Loucy (cell line): ENCODE results near the gene NBAS.
"Not testable (repeated sequence)": the region's sequence is repeated elsewhere in the genome, so short reads cannot be mapped to it uniquely, and the experiment has no call there.

Source experiments
- H2AFZ ChIP-seq: fragments of 200-600 bp; sonication (generic); 2 replicates; pipeline ENCODE4 v1.6.0; 2016; ENCODE audit warnings: antibody characterized with exemption, mild to moderate bottlenecking, low read length, moderate library complexity
- H3F3A ChIP-seq: fragments of 200-600 bp; 2 replicates; pipeline ENCODE4 v1.6.0; 2016; ENCODE audit warnings: antibody characterized with exemption, low read depth, mild to moderate bottlenecking
- H3K27me3 ChIP-seq: fragments of 200-600 bp; sonication (generic); 2 replicates; pipeline ENCODE4 v1.6.1; 2014; ENCODE audit warnings: low read length, mild to moderate bottlenecking; ENCODE audit not compliant: insufficient read depth, poor library complexity, severe bottlenecking
- H3K36me3 ChIP-seq: fragments of 200-600 bp; sonication (generic); 2 replicates; pipeline ENCODE4 v1.6.1; 2016; ENCODE audit warnings: low read length; ENCODE audit not compliant: insufficient read depth
- H3K4me1 ChIP-seq: fragments of 200-600 bp; sonication (generic); 2 replicates; pipeline ENCODE4 v1.5.1; 2014; ENCODE audit warnings: low read length, mild to moderate bottlenecking; ENCODE audit not compliant: insufficient read depth, poor library complexity, severe bottlenecking
- H3K4me2 ChIP-seq: fragments of 200-600 bp; sonication (generic); 2 replicates; pipeline ENCODE4 v1.6.0; 2014; ENCODE audit warnings: antibody characterized with exemption, low read length, low read depth, mild to moderate bottlenecking; ENCODE audit not compliant: poor library complexity, severe bottlenecking
- H3K4me3 ChIP-seq: fragments of 200-600 bp; sonication (generic); 2 replicates; pipeline ENCODE4 v1.5.1; 2014; ENCODE audit warnings: low read length, mild to moderate bottlenecking, mixed read lengths; ENCODE audit not compliant: poor library complexity, severe bottlenecking
- H3K79me2 ChIP-seq: fragments of 200-600 bp; sonication (generic); 2 replicates; pipeline ENCODE4 v1.6.1; 2014; ENCODE audit warnings: low read length; ENCODE audit not compliant: insufficient read depth
- H3K9ac ChIP-seq: fragments of 200-600 bp; sonication (generic); 2 replicates; pipeline ENCODE4 v1.6.0; 2014; ENCODE audit warnings: mild to moderate bottlenecking, low read depth, low read length, moderate library complexity; ENCODE audit not compliant: poor library complexity, severe bottlenecking
- H3K9me2 ChIP-seq: fragments of 200-600 bp; sonication (generic); replicated peaks from 2 replicates; pipeline ENCODE4 v1.6.1; 2016; ENCODE audit warnings: low read depth, low read length, mixed read lengths
- H3K9me3 ChIP-seq: fragments of 200-600 bp; sonication (generic); 2 replicates; pipeline ENCODE4 v1.6.1; 2014; ENCODE audit warnings: mild to moderate bottlenecking, antibody characterized with exemption, low read length, low read depth; ENCODE audit not compliant: insufficient read depth
- H4K20me1 ChIP-seq: fragments of 200-600 bp; sonication (generic); 2 replicates; pipeline ENCODE4 v1.6.0; 2014; ENCODE audit warnings: antibody characterized with exemption, low read length, mild to moderate bottlenecking; ENCODE audit not compliant: insufficient read depth, poor library complexity, severe bottlenecking
- EZH2phosphoT487 ChIP-seq: fragments of 200-600 bp; IDR thresholded peaks from 2 replicates; pipeline ENCODE4 v1.6.1; 2018; ENCODE audit warnings: antibody characterized with exemption, mild to moderate bottlenecking, moderate library complexity, borderline replicate concordance
- TF ChIP-seq, protein P1 (sequence below): fragments of 200-600 bp; sonication (generic); conservative IDR thresholded peaks from 2 replicates; pipeline ENCODE4 v1.5.1; 2014; ENCODE audit warnings: mild to moderate bottlenecking, antibody characterized with exemption, low read length

The NBAS gene

DNA sequence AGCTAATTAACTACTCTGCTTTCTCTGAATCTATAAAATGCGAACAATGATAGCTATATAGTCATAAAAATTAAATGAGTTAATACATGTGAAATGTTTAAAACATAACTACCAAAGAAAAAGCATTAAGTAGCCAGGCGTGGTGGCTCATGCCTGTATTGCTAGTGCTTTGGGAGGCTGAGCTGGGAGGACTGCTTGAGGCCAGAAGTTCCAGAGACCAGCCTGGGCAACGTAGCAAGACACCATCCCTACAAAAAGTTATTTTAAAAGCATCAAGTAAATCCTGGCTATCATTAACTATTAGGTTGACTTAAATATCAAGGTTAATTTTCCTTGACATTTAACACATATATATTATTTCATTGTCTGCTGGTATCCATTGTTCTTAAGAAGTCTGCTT, 152.4 kb downstream of the NBAS start:
- no peaks in the 10 kb centered on the region for H3K79me2 ChIP-seq
- H2AFZ ChIP-seq = no peak overlapping the region
- H3K9me2 ChIP-seq = no peaks in the 10 kb centered on the region
- H4K20me1 ChIP-seq = no peaks in the 10 kb centered on the region
- no peak overlapping the region for H3K4me3 ChIP-seq
- TF ChIP-seq, protein P1, sequence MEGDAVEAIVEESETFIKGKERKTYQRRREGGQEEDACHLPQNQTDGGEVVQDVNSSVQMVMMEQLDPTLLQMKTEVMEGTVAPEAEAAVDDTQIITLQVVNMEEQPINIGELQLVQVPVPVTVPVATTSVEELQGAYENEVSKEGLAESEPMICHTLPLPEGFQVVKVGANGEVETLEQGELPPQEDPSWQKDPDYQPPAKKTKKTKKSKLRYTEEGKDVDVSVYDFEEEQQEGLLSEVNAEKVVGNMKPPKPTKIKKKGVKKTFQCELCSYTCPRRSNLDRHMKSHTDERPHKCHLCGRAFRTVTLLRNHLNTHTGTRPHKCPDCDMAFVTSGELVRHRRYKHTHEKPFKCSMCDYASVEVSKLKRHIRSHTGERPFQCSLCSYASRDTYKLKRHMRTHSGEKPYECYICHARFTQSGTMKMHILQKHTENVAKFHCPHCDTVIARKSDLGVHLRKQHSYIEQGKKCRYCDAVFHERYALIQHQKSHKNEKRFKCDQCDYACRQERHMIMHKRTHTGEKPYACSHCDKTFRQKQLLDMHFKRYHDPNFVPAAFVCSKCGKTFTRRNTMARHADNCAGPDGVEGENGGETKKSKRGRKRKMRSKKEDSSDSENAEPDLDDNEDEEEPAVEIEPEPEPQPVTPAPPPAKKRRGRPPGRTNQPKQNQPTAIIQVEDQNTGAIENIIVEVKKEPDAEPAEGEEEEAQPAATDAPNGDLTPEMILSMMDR = no peak
- no peak for TF ChIP-seq EZH2phosphoT487
- no peaks in the 10 kb centered on the region for H3K4me1 ChIP-seq
- no peak overlapping the region for H3K9ac ChIP-seq
- H3K9me3 ChIP-seq = no peaks in the 10 kb centered on the region
- H3F3A ChIP-seq = no peaks in the 10 kb centered on the region; the same call in 1 of the 2 replicates
- H3K27me3 ChIP-seq = no peaks in the 10 kb centered on the region
- H3K4me2 ChIP-seq = no peak overlapping the region
- H3K36me3 ChIP-seq = peaks cover 29% of the 10 kb centered on the region

DNA sequence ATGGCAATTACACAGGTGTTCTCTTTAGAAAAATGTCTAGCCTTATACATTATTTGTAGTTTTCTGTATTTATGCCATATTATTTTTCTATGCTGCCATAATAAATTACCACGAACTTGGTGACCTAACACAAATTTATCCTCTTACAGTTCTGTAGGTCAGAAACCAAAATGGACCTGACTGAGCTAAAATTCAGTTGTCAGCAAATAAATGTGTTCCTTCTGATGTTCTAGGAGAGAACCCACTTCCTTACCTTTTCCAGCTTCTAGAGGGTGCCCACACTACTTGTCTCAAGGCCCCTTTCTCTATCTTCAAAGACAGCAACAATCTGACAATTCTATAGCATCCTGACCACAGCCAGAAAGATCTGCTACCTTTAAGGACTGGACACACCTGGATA, 153.5 kb downstream of the NBAS start:
- Histone ChIP-seq H3K27me3 (no peaks in the 10 kb centered on the region), H2AFZ (no peak overlapping the region), H3K4me1 (no peaks in the 10 kb centered on the region), H3K9ac (no peak overlapping the region), H3K9me3 (no peaks in the 10 kb centered on the region), H3K9me2 (no peaks in the 10 kb centered on the region), H3K4me3 (no peak overlapping the region), H3F3A (no peaks in the 10 kb centered on the region; the same call in 1 of the 2 replicates), H3K36me3 (peaks cover 18% of the 10 kb centered on the region; the same call in 1 of the 2 replicates), H4K20me1 (no peaks in the 10 kb centered on the region), H3K79me2 (no peaks in the 10 kb centered on the region), H3K4me2 (no peak overlapping the region)
- TF ChIP-seq EZH2phosphoT487 = no peak
- TF ChIP-seq, protein P1 = no peak

DNA sequence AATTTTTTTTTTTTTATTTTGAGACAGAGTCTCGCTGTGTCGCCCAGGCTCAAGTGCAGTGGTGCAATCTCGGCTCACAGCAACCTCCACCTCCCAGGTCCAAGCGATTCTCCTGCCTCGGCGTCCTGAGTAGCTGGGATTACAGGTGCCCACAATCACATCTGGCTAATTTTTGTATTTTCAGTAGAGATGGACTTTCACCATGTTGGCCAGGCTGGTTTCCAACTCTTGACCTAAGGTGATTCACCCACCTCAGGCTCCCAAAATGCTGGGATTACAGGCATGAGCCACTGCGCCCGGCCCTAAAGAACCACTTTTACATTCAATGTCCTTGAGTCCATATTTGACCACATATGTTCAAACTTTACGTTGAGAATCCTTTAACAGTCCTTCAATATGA, 156.6 kb downstream of the NBAS start:
- H4K20me1 ChIP-seq, H3K79me2 ChIP-seq, H3K4me3 ChIP-seq, H3K9me3 ChIP-seq, H3K27me3 ChIP-seq, H3K9me2 ChIP-seq, H3K4me2 ChIP-seq, H3F3A ChIP-seq, H2AFZ ChIP-seq, H3K36me3 ChIP-seq, H3K4me1 ChIP-seq, H3K9ac ChIP-seq: not testable (repeated sequence)

DNA sequence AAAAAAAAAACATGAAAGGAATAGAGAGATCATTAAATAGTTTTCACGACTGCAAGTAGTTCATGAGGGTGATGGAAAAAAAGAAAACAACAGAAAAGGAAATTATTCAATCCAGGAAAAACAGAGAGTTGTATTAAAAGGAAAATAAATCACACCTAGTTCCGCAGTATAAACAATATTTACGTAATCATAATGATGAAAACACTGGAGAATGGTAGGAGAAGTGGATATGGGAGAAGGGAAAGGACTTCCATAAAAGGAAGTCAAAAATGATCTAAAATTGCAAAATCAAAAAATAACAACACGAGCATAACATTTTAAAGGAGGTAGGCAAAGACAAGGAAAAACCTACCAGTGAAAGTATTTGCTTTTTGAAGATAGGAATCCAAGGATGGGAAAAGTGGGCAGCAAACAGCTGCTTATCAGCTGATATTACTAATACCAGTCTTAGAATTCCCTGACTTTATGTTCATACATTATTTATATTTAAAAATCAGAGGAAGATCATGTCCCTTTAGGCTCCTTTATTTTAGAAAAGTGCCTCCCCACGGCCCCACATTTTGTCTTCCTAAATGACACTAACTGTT, 160.8 kb downstream of the NBAS start:
- no peak overlapping the region for H3K4me3 ChIP-seq
- H4K20me1 ChIP-seq = no peaks in the 10 kb centered on the region
- H3K4me1 ChIP-seq = no peaks in the 10 kb centered on the region
- no peaks in the 10 kb centered on the region for H3K9me3 ChIP-seq
- H3K9ac ChIP-seq = no peak overlapping the region
- H3K27me3 ChIP-seq = no peaks in the 10 kb centered on the region
- H3K9me2 ChIP-seq = no peaks in the 10 kb centered on the region
- H3K36me3 ChIP-seq = peaks cover 13% of the 10 kb centered on the region; the same call in 1 of the 2 replicates
- no peaks in the 10 kb centered on the region for H3F3A ChIP-seq
- no peak overlapping the region for H3K4me2 ChIP-seq
- H2AFZ ChIP-seq = no peak overlapping the region
- H3K79me2 ChIP-seq = no peaks in the 10 kb centered on the region
- TF ChIP-seq, protein P1 = no peak
- TF ChIP-seq EZH2phosphoT487 = no peak
